Tibial nerve (tissue), 4 donors: ENCODE results near the gene CARMIL1.

ENCODE experiments used
- CTCF ChIP-seq, 5 experiments: fragments of 200-600 bp in 3 of 5; fragments of 450-650 bp in 2 of 5; sonication (generic) in 3 of 5; IDR thresholded peaks; one replicate each; pipeline ENCODE4 v1.5.1; 2016 to 2019; ENCODE audit warnings: antibody characterized with exemption in 5 of 5, mild to moderate bottlenecking in 3 of 5, moderate library complexity in 2 of 5
- EP300 ChIP-seq, 2 donors: sonication (generic); formaldehyde crosslinking; IDR thresholded peaks; one replicate each; pipeline ENCODE4 v1.6.1; 2017; ENCODE audit warnings: antibody characterized with exemption in 2 of 2, mild to moderate bottlenecking in 1 of 2

- TF ChIP-seq CTCF (IDR thresholded peaks at IDR 0.05) (no peak), EP300 (IDR thresholded peaks at IDR 0.05) (peak in 1 of 2 donors; percentile 57)
These were observed 110.3 kb downstream of the CARMIL1 start for GRCh38 chr6:25389471-25389870.
